GM12801 (cell line): ENCODE results near the gene EML1.

Experiments used
- TF ChIP-seq, protein P1 (sequence below): IDR thresholded peaks from one replicate; pipeline ENCODE4 v1.5.1; 2011; ENCODE audit warnings: control low read depth; ENCODE audit not compliant: insufficient read length; ENCODE audit errors: extremely low read depth

Gene EML1

DNA sequence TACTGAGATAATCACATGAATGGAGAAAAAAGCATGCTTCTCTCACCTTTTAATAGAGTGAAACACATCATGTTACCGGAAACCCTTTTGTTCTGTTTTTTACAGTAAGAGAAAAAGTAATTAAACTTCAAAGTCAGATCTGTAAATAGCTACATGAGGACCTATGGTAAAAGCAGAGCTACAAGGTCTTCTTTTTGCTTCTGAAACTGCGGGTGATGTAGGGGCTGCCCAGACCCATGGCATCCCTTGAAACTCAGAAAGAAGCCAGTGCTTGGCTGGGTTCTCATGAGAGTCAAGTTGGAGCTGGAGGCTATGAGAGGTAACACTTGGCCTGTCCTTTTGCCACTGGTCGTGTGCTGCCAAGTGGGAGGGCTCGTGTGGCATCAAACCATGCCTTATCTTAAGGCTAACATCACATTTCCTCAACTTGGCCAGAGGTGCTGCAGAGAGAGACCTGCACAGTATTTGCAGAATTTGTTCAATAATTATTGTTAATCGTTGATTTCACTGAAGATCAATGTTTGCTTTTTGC, 47.6 kb downstream of the EML1 start:
- TF ChIP-seq, protein P1, sequence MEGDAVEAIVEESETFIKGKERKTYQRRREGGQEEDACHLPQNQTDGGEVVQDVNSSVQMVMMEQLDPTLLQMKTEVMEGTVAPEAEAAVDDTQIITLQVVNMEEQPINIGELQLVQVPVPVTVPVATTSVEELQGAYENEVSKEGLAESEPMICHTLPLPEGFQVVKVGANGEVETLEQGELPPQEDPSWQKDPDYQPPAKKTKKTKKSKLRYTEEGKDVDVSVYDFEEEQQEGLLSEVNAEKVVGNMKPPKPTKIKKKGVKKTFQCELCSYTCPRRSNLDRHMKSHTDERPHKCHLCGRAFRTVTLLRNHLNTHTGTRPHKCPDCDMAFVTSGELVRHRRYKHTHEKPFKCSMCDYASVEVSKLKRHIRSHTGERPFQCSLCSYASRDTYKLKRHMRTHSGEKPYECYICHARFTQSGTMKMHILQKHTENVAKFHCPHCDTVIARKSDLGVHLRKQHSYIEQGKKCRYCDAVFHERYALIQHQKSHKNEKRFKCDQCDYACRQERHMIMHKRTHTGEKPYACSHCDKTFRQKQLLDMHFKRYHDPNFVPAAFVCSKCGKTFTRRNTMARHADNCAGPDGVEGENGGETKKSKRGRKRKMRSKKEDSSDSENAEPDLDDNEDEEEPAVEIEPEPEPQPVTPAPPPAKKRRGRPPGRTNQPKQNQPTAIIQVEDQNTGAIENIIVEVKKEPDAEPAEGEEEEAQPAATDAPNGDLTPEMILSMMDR = no peak

GRCh38 chr14:99841436-99842071, 48.3 kb downstream of the EML1 start:
- TF ChIP-seq, protein P1 = no peak

GRCh38 chr14:99842141-99842540, 48.9 kb downstream of the EML1 start:
- TF ChIP-seq, protein P1 = no peak

- TF ChIP-seq, protein P1 = no peak
Measured at GRCh38 chr14:99846808-99847207, 53.6 kb downstream of the EML1 start.

- TF ChIP-seq, protein P1 = no peak
Measured at GRCh38 chr14:99850709-99851108, 57.5 kb downstream of the EML1 start.

GRCh38 chr14:99852578-99852977, 59.4 kb downstream of the EML1 start:
- TF ChIP-seq, protein P1 = no peak

- TF ChIP-seq, protein P1 = no peak
Measured at GRCh38 chr14:99853206-99853605, 60.0 kb downstream of the EML1 start.
